ENCODE data around the gene RGS10.

Gene RGS10

DNA sequence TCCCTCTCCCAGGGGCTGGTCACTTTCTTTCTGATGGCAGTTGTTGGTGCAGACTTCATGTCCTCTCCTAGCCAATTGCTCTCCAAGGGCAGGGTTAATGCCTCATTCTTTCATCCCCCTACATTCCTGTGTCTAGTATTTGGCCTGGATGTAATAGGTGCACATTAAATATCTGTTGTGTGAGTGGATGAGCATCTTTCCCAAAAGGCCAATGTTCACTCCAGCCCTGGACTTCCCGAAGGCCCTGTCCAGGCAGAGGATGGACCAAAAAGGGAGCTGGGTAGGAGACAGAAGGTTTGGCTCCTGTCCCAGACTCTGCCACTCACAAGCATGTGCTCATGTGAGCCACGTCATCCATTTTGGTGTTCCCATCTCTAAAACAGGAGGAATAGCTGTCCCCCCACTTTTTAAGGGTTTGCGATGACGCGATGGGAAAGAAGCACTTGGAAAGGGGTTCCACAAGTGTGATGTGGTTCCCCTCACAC, 47.5 kb downstream of the RGS10 start:
- H3K9ac ChIP-seq (ENCODE audit: low read depth, low read length): no peak overlapping the region
- H3K27ac ChIP-seq (ENCODE audit: low read depth, low read length): no peak overlapping the region
- no peaks in the 10 kb centered on the region for H3K36me3 ChIP-seq (ENCODE audit: control insufficient read depth, insufficient read depth, low read length)
- no peaks in the 10 kb centered on the region for H3K4me1 ChIP-seq (ENCODE audit: control insufficient read depth, insufficient read depth, low read length)
- H3K4me3 ChIP-seq (ENCODE audit: low read depth, low read length): no peak overlapping the region
- no peaks in the 10 kb centered on the region for H3K9me3 ChIP-seq (ENCODE audit: control insufficient read depth, insufficient read depth, low read length)
- no peaks in the 10 kb centered on the region; the same call in 1 of the 2 replicates for H3K27me3 ChIP-seq (ENCODE audit: control insufficient read depth, insufficient read depth, low read length)

DNA sequence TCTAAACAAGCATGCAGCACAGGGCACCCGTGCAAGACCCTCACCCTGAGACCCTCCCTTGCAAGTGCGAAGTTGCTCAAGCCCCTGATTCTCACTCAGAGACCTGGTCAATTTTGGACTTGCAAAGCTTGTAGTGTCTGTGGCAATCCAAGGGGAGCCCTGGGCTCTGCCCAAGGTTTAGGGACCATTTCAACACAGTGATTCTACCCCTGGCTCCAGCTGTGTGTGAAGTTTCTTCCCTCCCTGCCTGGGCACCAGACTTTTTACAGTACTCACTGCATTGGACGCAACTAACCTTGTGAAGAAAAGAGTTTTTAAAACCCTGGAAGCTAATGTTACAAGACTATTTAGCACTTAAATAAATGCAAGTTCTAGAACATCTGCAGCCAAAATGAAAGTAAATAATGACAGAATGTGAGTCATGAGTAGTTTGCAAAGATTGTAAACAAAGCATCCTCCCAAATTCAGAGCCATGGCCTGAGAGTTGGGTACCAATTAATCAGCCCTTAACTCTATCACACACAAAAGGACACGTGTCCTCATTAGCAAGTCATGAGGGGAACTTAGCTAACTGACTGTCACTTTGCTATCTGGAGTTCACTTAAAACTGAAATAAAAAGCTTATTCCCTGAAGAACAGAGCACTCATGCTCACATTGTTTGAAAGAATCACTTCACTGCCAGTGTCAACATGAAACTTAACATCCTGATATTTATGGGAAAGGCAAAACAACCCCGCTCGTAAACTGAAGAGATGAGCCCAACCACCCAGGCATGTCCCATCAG, 48.1 kb downstream of the RGS10 start:
- no peaks in the 10 kb centered on the region for H3K4me1 ChIP-seq (ENCODE audit: control insufficient read depth, insufficient read depth, low read length)
- no peaks in the 10 kb centered on the region for H3K36me3 ChIP-seq (ENCODE audit: control insufficient read depth, insufficient read depth, low read length)

DNA sequence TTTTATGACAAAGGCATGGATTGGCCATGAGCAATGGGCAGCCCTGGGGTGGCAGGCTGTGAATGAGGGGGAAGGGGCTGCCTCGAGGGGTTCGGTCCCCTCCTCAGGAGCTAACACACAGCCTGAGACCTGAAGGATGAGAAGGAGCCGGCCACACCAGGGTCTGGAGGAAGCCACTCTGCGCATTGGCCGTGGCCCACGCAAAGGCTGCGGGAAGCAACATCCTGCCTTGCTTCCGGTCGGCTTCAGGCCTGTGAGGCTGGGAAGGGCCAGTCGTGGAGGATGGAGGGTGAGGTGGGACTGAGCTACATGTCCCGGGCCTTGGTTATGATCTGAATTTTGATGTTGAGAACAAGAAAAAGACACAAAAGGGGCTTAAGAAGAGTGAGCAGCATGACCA, 49.4 kb downstream of the RGS10 start:
- H3K9ac ChIP-seq (ENCODE audit: low read depth, low read length): no peak overlapping the region
- H3K36me3 ChIP-seq (ENCODE audit: control insufficient read depth, insufficient read depth, low read length): no peaks in the 10 kb centered on the region
- H3K4me1 ChIP-seq (ENCODE audit: control insufficient read depth, insufficient read depth, low read length): no peaks in the 10 kb centered on the region
- H3K4me3 ChIP-seq (ENCODE audit: low read depth, low read length): no peak overlapping the region
- no peaks in the 10 kb centered on the region; the same call in 1 of the 2 replicates for H3K27me3 ChIP-seq (ENCODE audit: control insufficient read depth, insufficient read depth, low read length)
- no peaks in the 10 kb centered on the region for H3K9me3 ChIP-seq (ENCODE audit: control insufficient read depth, insufficient read depth, low read length)
- no peak overlapping the region for H3K27ac ChIP-seq (ENCODE audit: low read depth, low read length)

More for the DNA sequence above, 48.1 kb downstream of the RGS10 start:
- H3K9ac ChIP-seq (ENCODE audit: low read depth, low read length): no peak overlapping the region
- H3K9me3 ChIP-seq (ENCODE audit: control insufficient read depth, insufficient read depth, low read length): no peaks in the 10 kb centered on the region
- H3K27me3 ChIP-seq (ENCODE audit: control insufficient read depth, insufficient read depth, low read length): no peaks in the 10 kb centered on the region; the same call in 1 of the 2 replicates
- H3K4me3 ChIP-seq (ENCODE audit: low read depth, low read length): no peak overlapping the region
- H3K27ac ChIP-seq (ENCODE audit: low read depth, low read length): no peak overlapping the region

GRCh38 chr10:119491966-119492757, 50.4 kb downstream of the RGS10 start:
- H3K9ac ChIP-seq (ENCODE audit: low read depth, low read length): no peak overlapping the region
- H3K4me3 ChIP-seq (ENCODE audit: low read depth, low read length): no peak overlapping the region
- peaks cover 6% of the 10 kb centered on the region; the same call in 1 of the 2 replicates for H3K27me3 ChIP-seq (ENCODE audit: control insufficient read depth, insufficient read depth, low read length)
- H3K4me1 ChIP-seq (ENCODE audit: control insufficient read depth, insufficient read depth, low read length): no peaks in the 10 kb centered on the region
- H3K36me3 ChIP-seq (ENCODE audit: control insufficient read depth, insufficient read depth, low read length): no peaks in the 10 kb centered on the region
- H3K27ac ChIP-seq (ENCODE audit: low read depth, low read length): no peak overlapping the region
- no peaks in the 10 kb centered on the region for H3K9me3 ChIP-seq (ENCODE audit: control insufficient read depth, insufficient read depth, low read length)

DNA sequence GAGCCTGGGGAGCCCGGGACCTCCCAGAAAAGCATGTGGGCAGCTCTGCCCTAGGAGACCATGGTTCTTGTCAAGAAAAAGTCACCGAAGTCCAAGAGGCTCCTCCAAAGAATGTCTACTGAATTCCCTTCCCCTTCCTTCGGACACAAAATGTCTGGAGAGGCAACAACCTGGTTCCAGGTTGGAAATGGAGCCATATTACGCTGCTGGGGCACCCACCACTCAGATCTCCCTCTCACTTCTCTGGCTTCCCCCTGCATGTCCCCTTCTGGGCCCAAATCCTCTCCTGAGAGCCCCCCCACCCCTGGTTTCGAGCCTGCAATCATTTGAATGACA, 52.6 kb downstream of the RGS10 start:
- Histone ChIP-seq H3K9me3 (ENCODE audit: control insufficient read depth, insufficient read depth, low read length) (no peaks in the 10 kb centered on the region), H3K27ac (ENCODE audit: low read depth, low read length) (no peak overlapping the region), H3K4me3 (ENCODE audit: low read depth, low read length) (no peak overlapping the region), H3K9ac (ENCODE audit: low read depth, low read length) (no peak overlapping the region), H3K36me3 (ENCODE audit: control insufficient read depth, insufficient read depth, low read length) (no peaks in the 10 kb centered on the region), H3K27me3 (ENCODE audit: control insufficient read depth, insufficient read depth, low read length) (peaks cover 6% of the 10 kb centered on the region; the same call in 1 of the 2 replicates), H3K4me1 (ENCODE audit: control insufficient read depth, insufficient read depth, low read length) (no peaks in the 10 kb centered on the region)

DNA sequence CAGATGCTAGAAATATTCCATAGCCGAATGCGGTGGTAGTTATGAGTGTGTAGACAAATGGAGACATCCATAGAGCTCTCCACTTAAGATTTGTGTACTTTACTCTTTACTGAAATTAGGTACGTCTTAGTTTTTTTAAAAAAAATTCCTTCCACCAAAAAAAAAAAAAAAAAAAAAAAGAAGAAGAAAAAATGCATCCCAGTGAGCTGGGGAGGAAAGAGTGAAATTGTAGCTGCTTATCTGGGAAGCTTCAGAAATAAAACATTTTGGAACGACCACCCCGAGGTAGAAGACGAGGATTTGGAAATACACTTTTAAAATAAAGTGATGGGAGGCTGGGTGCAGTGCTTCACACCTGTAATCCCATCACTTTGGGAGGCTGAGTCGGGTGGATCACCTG, 53.8 kb downstream of the RGS10 start:
- no peaks in the 10 kb centered on the region for H3K4me1 ChIP-seq (ENCODE audit: control insufficient read depth, insufficient read depth, low read length)

DNA sequence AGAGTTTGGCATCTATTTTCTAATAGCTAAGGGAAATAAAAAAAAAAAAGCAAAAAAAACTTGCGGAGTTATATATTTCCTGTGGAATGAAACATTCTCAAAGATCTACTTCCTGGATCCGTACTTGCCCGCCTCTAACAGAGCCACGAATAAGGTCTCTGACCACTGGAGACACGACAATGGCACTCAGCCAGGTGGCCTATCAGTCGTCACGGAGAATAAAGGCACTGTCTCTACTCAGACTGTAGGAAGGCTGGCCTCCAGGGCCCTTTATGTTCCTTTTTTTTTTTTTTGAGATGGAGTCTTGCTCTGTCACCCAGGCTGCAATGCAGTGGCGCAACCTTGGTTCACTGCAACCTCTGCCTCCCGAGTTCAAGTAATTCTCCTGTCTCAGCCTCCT, 58.7 kb downstream of the RGS10 start:
- Histone ChIP-seq H3K4me3 (ENCODE audit: low read depth, low read length) (no peak overlapping the region), H3K27ac (ENCODE audit: low read depth, low read length) (no peak overlapping the region), H3K27me3 (ENCODE audit: control insufficient read depth, insufficient read depth, low read length) (peaks cover 58% of the 10 kb centered on the region), H3K36me3 (ENCODE audit: control insufficient read depth, insufficient read depth, low read length) (no peaks in the 10 kb centered on the region), H3K9me3 (ENCODE audit: control insufficient read depth, insufficient read depth, low read length) (no peaks in the 10 kb centered on the region), H3K4me1 (ENCODE audit: control insufficient read depth, insufficient read depth, low read length) (no peaks in the 10 kb centered on the region), H3K9ac (ENCODE audit: low read depth, low read length) (no peak overlapping the region)

More for the DNA sequence above, 53.8 kb downstream of the RGS10 start:
- H3K27me3 ChIP-seq (ENCODE audit: control insufficient read depth, insufficient read depth, low read length): peaks cover 11% of the 10 kb centered on the region
- no peaks in the 10 kb centered on the region for H3K36me3 ChIP-seq (ENCODE audit: control insufficient read depth, insufficient read depth, low read length)
- H3K9ac ChIP-seq (ENCODE audit: low read depth, low read length): no peak overlapping the region
- no peak overlapping the region for H3K27ac ChIP-seq (ENCODE audit: low read depth, low read length)
- no peak overlapping the region for H3K4me3 ChIP-seq (ENCODE audit: low read depth, low read length)
- H3K9me3 ChIP-seq (ENCODE audit: control insufficient read depth, insufficient read depth, low read length): no peaks in the 10 kb centered on the region

DNA sequence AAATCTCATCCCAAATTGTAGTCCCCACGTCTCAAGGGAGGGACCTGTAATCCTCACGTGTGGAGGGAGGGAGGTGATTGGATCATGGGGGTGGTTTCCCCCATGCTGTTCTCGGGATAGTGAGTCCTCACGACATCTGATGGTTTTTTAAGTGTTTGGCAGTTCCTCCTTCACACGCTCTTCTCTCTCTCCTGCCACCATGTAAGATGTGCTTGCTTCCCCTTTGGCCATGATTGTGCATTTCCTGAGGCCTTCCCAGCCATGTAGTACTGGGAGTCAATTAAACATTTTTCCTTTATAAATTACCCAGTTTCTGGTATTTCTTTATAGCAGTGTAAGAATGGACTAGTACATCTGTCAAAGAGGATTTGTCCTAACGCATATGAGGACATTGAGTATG, 59.5 kb downstream of the RGS10 start:
- H3K36me3 ChIP-seq (ENCODE audit: control insufficient read depth, insufficient read depth, low read length): no peaks in the 10 kb centered on the region
- H3K4me3 ChIP-seq (ENCODE audit: low read depth, low read length): no peak overlapping the region
- H3K9ac ChIP-seq (ENCODE audit: low read depth, low read length): no peak overlapping the region
- no peak overlapping the region for H3K27ac ChIP-seq (ENCODE audit: low read depth, low read length)
- H3K9me3 ChIP-seq (ENCODE audit: control insufficient read depth, insufficient read depth, low read length): no peaks in the 10 kb centered on the region
- peaks cover 67% of the 10 kb centered on the region for H3K27me3 ChIP-seq (ENCODE audit: control insufficient read depth, insufficient read depth, low read length)
- H3K4me1 ChIP-seq (ENCODE audit: control insufficient read depth, insufficient read depth, low read length): no peaks in the 10 kb centered on the region

DNA sequence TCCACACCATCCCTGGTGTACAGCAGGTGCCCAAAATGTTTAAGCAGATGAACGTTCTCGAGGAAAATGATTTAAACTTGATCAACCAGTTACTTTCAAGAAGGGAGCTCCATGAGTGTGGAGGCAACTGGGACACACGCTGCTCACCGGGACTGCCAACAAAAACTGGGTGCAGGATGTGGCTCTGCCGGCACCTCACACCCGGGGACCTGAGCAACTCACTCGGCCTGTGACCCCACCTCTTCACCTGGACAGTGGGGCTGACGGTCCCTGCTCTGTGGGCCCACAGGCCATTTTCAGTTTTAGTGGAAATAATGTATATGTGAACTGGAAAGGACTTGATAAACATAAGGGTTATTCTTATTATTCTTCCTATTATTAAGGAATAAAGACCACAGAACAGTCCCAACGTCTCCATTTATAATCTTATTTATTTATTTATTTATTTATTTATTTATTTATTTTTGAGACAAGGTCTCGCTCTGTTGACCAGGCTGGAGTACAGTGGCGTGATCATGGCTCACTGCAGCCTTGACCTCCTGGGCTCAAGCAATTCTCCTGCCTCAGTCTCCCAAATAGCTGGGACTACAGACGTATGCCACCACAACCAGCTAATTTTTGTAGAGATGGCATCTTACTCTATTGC, 60.6 kb downstream of the RGS10 start:
- Histone ChIP-seq H3K9me3 (ENCODE audit: control insufficient read depth, insufficient read depth, low read length) (no peaks in the 10 kb centered on the region), H3K4me1 (ENCODE audit: control insufficient read depth, insufficient read depth, low read length) (no peaks in the 10 kb centered on the region), H3K9ac (ENCODE audit: low read depth, low read length) (no peak overlapping the region), H3K36me3 (ENCODE audit: control insufficient read depth, insufficient read depth, low read length) (no peaks in the 10 kb centered on the region), H3K27me3 (ENCODE audit: control insufficient read depth, insufficient read depth, low read length) (peaks cover 72% of the 10 kb centered on the region), H3K4me3 (ENCODE audit: low read depth, low read length) (no peak overlapping the region), H3K27ac (ENCODE audit: low read depth, low read length) (no peak overlapping the region)

- Histone ChIP-seq H3K27me3 (ENCODE audit: control insufficient read depth, insufficient read depth, low read length) (peaks cover 83% of the 10 kb centered on the region), H3K27ac (ENCODE audit: low read depth, low read length) (no peak overlapping the region), H3K4me3 (ENCODE audit: low read depth, low read length) (no peak overlapping the region), H3K9ac (ENCODE audit: low read depth, low read length) (no peak overlapping the region), H3K9me3 (ENCODE audit: control insufficient read depth, insufficient read depth, low read length) (no peaks in the 10 kb centered on the region), H3K36me3 (ENCODE audit: control insufficient read depth, insufficient read depth, low read length) (no peaks in the 10 kb centered on the region), H3K4me1 (ENCODE audit: control insufficient read depth, insufficient read depth, low read length) (no peaks in the 10 kb centered on the region)
Measured at GRCh38 chr10:119480667-119481066, 61.9 kb downstream of the RGS10 start.

GRCh38 chr10:119479532-119479931, 63.0 kb downstream of the RGS10 start:
- H3K9me3 ChIP-seq (ENCODE audit: control insufficient read depth, insufficient read depth, low read length): no peaks in the 10 kb centered on the region
- H3K4me1 ChIP-seq (ENCODE audit: control insufficient read depth, insufficient read depth, low read length): no peaks in the 10 kb centered on the region
- H3K4me3 ChIP-seq (ENCODE audit: low read depth, low read length): no peak overlapping the region
- H3K27ac ChIP-seq (ENCODE audit: low read depth, low read length): no peak overlapping the region
- H3K36me3 ChIP-seq (ENCODE audit: control insufficient read depth, insufficient read depth, low read length): no peaks in the 10 kb centered on the region
- peaks cover 94% of the 10 kb centered on the region for H3K27me3 ChIP-seq (ENCODE audit: control insufficient read depth, insufficient read depth, low read length)
- no peak overlapping the region for H3K9ac ChIP-seq (ENCODE audit: low read depth, low read length)
